Prostate gland (tissue), 2 donors: ENCODE data around the gene MTHFD2L. TPM values are rescaled to one million over a fixed set of nuclear protein-coding genes. Genes with fewer than 3 reads are reported as not detected.

Experiments
- DNase-seq: peaks from one replicate; pipeline ENCODE4 v3.0.0-alpha.2; 2019; ENCODE audit warnings: low spot score
- H3K27ac ChIP-seq, 2 donors: fragments of 200-600 bp; sonication (generic); 2 replicates each; pipeline ENCODE4 v1.5.1; 2017 to 2019
- H3K27me3 ChIP-seq: fragments of 200-600 bp; sonication (generic); replicated peaks from 2 replicates; pipeline ENCODE4 v1.5.1; 2019; ENCODE audit not compliant: insufficient read depth
- H3K36me3 ChIP-seq, 2 donors: fragments of 200-600 bp; sonication (generic); 1 replicate in 1 of 2; 2 replicates in 1 of 2; pipeline versions ENCODE4 v1.5.1 to v1.8.1; 2017 to 2019
- H3K4me1 ChIP-seq: fragments of 200-600 bp; sonication (generic); replicated peaks from 2 replicates; pipeline ENCODE4 v1.5.1; 2019
- H3K4me3 ChIP-seq, 2 donors: fragments of 200-600 bp; sonication (generic); 2 replicates each; pipeline ENCODE4 v1.5.1; 2017 to 2019
- H3K9me3 ChIP-seq: fragments of 200-600 bp; sonication (generic); 2 replicates; pipeline ENCODE4 v1.5.1; 2017
- POLR2A ChIP-seq: fragments of 450-650 bp; IDR thresholded peaks from one replicate; pipeline ENCODE4 v1.6.1; 2016; ENCODE audit warnings: antibody characterized with exemption, mild to moderate bottlenecking
- POLR2AphosphoS5 ChIP-seq: sonication (generic); formaldehyde crosslinking; IDR thresholded peaks from one replicate; pipeline ENCODE4 v1.6.1; 2017; ENCODE audit warnings: antibody characterized with exemption
- WGBS: methylation state at CpG from one replicate; pipeline ENCODE4 v1.1.5; 2018; 5-methylcytosine and 5-hydroxymethylcytosine counted together
- intact Hi-C: fragments of 100-400 bp; cut with DNase I; formaldehyde crosslinking; loops from one replicate; pipeline ENCODE4 v1.14.2; 2022
- total RNA-seq, 2 donors: library from RNA; depleted of rRNA; stranded (reverse); fragments of >200 nt; gene quantifications; one replicate each; pipeline ENCODE4 v1.1.0, GENCODE V29; 2016
- TF ChIP-seq, protein P1 (sequence below), 4 experiments: fragments of 200-600 bp in 2 of 4; fragments of 450-650 bp in 2 of 4; sonication (generic) in 2 of 4; IDR thresholded peaks; 1 replicate in 3 of 4; 2 replicates in 1 of 4; pipeline ENCODE4 v1.5.1; 2016 to 2019; ENCODE audit warnings: antibody characterized with exemption in 4 of 4, mild to moderate bottlenecking in 2 of 4, moderate library complexity in 2 of 4

MTHFD2L gene
- total RNA-seq, 2 donors from 2014 or later, result 15.8 to 19.9 TPM

DNA sequence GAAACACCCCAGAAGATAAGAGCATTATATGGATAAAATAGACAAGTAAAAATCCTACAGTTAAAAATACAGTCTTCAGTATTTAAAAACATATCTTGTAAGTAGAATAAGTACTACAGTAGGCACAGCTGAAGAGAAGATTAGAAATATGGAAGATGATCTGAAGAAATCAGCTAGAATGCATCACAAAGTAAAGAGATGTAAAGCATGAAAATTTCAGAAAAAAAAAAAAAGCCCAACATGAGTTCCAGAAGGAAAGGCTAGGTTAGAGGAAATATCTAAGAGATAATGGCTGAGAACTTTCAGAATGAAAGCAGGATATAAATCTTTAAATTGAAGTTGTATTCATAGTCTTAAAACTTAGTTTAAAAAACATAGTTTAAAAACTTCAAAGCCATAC, 171.4 kb downstream of the MTHFD2L start:
- no peak for TF ChIP-seq POLR2A
- TF ChIP-seq, protein P1, sequence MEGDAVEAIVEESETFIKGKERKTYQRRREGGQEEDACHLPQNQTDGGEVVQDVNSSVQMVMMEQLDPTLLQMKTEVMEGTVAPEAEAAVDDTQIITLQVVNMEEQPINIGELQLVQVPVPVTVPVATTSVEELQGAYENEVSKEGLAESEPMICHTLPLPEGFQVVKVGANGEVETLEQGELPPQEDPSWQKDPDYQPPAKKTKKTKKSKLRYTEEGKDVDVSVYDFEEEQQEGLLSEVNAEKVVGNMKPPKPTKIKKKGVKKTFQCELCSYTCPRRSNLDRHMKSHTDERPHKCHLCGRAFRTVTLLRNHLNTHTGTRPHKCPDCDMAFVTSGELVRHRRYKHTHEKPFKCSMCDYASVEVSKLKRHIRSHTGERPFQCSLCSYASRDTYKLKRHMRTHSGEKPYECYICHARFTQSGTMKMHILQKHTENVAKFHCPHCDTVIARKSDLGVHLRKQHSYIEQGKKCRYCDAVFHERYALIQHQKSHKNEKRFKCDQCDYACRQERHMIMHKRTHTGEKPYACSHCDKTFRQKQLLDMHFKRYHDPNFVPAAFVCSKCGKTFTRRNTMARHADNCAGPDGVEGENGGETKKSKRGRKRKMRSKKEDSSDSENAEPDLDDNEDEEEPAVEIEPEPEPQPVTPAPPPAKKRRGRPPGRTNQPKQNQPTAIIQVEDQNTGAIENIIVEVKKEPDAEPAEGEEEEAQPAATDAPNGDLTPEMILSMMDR (IDR thresholded peaks at IDR 0.05), result no peak
- no peak for TF ChIP-seq POLR2AphosphoS5
- DNase-seq, result no peak
- Histone ChIP-seq H3K27ac (no peak overlapping the region), H3K9me3 (no peaks in the 10 kb centered on the region), H3K27me3 (no peaks in the 10 kb centered on the region), H3K4me3 (no peak overlapping the region), H3K4me1 (no peaks in the 10 kb centered on the region), H3K36me3 (no peaks in the 10 kb centered on the region)
- intact Hi-C loops, result no loop called here

DNA sequence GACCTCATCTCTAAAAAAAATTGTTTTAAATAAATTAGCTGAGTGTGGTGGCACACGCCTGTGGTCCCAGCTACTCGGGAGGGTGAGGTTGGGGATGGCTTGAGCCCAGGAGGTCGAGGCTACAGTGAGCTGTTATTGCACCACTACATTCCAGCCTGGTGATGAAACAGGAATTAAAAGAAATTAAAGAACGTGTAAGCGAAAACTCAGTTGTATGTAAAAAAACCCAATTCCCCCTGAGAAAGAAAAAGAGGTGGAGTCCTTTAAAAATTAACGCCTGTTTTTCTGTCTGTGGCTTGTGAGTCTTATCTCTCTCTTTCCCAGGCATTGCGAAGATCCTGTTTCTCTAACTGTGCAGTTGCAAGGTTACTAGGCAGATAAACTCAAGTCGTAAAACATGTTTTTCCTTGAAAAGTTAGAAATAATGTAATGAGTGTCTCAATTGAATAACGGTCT, 172.4 kb downstream of the MTHFD2L start:
- WGBS, result 49% methylated on average over 9 of the region's 9 CpGs
- DNase-seq, result no peak
- no peak for TF ChIP-seq POLR2AphosphoS5
- TF ChIP-seq, protein P1 (IDR thresholded peaks at IDR 0.05), result no peak
- no peak for TF ChIP-seq POLR2A
- no peaks in the 10 kb centered on the region for H3K36me3 ChIP-seq
- no peak overlapping the region for H3K27ac ChIP-seq
- no peaks in the 10 kb centered on the region for H3K27me3 ChIP-seq
- no peaks in the 10 kb centered on the region for H3K4me1 ChIP-seq
- intact Hi-C loops, result no loop called here
- no peaks in the 10 kb centered on the region for H3K9me3 ChIP-seq
- no peak overlapping the region for H3K4me3 ChIP-seq

DNA sequence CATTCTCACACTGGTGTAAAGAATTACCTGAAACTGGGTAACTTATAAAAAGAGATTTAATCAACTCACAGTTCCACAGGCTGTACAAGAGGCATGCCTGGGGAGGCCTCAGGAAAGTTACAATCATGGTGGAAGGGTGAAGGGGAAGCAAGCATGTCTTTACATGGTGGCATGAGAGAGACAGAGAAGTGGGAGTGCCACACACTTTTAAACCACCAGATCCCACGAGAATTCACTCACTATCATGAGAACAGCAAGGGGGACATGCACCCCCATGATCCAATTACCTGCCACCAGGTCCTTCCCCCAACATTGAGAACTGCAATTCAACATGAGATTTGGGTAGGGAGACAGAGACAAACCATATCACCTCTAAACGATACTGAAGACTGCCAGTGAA, 173.3 kb downstream of the MTHFD2L start:
- Histone ChIP-seq H3K9me3 (no peaks in the 10 kb centered on the region), H3K36me3 (no peaks in the 10 kb centered on the region), H3K4me1 (no peaks in the 10 kb centered on the region), H3K27ac (no peak overlapping the region), H3K4me3 (no peak overlapping the region), H3K27me3 (no peaks in the 10 kb centered on the region)
- TF ChIP-seq POLR2A, result no peak
- TF ChIP-seq, protein P1 (IDR thresholded peaks at IDR 0.05), result no peak
- no peak for TF ChIP-seq POLR2AphosphoS5
- no peak for DNase-seq
- WGBS, result 73% methylated on average over 2 of the region's 2 CpGs
- intact Hi-C loops, result no loop called here

DNA sequence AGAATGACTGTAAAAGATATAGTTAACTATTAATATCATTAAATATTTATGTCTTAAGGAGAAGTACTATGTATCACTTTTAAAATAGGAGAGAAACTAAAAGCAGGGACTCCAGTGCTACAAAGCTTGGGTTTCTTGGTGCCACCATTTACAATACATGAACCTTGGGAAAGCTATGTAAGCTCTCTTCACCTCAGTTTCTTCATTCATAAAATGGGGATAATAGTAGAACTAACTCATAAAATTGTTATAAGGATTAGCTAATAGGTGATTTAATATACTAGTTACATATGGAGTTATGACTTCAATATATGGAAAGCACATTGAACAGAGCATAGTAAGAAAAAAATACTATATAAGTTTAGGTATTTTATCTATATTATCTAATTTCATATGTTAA, 174.0 kb downstream of the MTHFD2L start:
- TF ChIP-seq POLR2A, result no peak
- TF ChIP-seq, protein P1 (IDR thresholded peaks at IDR 0.05), result no peak
- no peak for TF ChIP-seq POLR2AphosphoS5
- H3K27me3 ChIP-seq, result no peaks in the 10 kb centered on the region
- H3K4me1 ChIP-seq, result no peaks in the 10 kb centered on the region
- H3K9me3 ChIP-seq, result no peaks in the 10 kb centered on the region
- DNase-seq, result no peak
- H3K36me3 ChIP-seq, result no peaks in the 10 kb centered on the region
- H3K27ac ChIP-seq, result no peak overlapping the region
- H3K4me3 ChIP-seq, result no peak overlapping the region
- intact Hi-C loops, result no loop called here

DNA sequence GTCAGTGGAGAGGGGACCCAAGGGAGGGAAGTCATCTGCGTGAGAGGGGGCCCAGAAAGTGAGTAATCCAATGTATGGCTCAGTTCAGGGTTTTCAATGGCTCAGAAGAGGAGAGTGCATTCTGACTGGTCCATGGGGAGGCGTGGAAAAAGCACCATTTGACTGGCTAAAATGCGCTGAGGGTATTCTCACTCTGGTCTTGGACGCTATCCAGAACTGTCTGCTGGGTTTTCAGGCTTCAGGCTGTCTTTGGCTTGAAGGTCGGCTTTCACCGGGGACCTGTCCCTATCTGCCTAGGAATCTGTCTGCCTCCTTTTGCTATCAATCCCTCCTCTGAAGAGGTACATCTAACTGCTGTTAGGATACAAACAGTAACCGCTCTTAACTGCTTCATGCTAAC, 176.7 kb downstream of the MTHFD2L start:
- Histone ChIP-seq H3K27ac (no peak overlapping the region), H3K4me3 (no peak overlapping the region), H3K9me3 (no peaks in the 10 kb centered on the region), H3K27me3 (no peaks in the 10 kb centered on the region), H3K4me1 (no peaks in the 10 kb centered on the region), H3K36me3 (no peaks in the 10 kb centered on the region)
- TF ChIP-seq POLR2A, result no peak
- no peak for TF ChIP-seq POLR2AphosphoS5
- TF ChIP-seq, protein P1 (IDR thresholded peaks at IDR 0.05), result no peak
- WGBS, result 93% methylated on average over 7 of the region's 7 CpGs
- no peak for DNase-seq
- intact Hi-C loops, result no loop called here
